Transverse colon (tissue), 4 donors: Measurements from ENCODE around the gene CPHXL2. TPM values are rescaled to one million over a fixed set of nuclear protein-coding genes. Genes with fewer than 3 reads are reported as not detected.

Source experiments
- DNase-seq: peaks from one replicate; pipeline ENCODE4 v3.0.0-alpha.2; 2019
- H3K27ac ChIP-seq, 4 donors: fragments of 200-600 bp; sonication (generic); 2 replicates each; pipeline ENCODE4 v1.5.1; 2016 to 2018; ENCODE audit warnings: inconsistent platforms in 4 of 4
- H3K27me3 ChIP-seq: fragments of 200-600 bp; sonication (generic); 2 replicates; pipeline ENCODE4 v1.5.1; 2017; ENCODE audit warnings: inconsistent platforms
- H3K36me3 ChIP-seq, 4 donors: fragments of 200-600 bp; sonication (generic); 2 replicates each; pipeline ENCODE4 v1.5.1; 2017 to 2019; ENCODE audit warnings: inconsistent platforms in 4 of 4
- H3K4me1 ChIP-seq, 4 donors: fragments of 200-600 bp; sonication (generic); 2 replicates each; pipeline ENCODE4 v1.5.1; 2017 to 2020; ENCODE audit warnings: inconsistent platforms in 4 of 4
- H3K4me3 ChIP-seq, 4 donors: fragments of 200-600 bp; sonication (generic); 1 replicate in 1 of 4; 2 replicates in 3 of 4; pipeline versions ENCODE4 v1.5.1 to v1.6.1; 2017 to 2019; ENCODE audit warnings: inconsistent platforms in 4 of 4
- H3K9me3 ChIP-seq, 2 donors: fragments of 200-600 bp; sonication (generic); 2 replicates each; pipeline ENCODE4 v1.5.1; 2017 to 2019; ENCODE audit warnings: inconsistent platforms in 2 of 2
- EP300 ChIP-seq: sonication (generic); formaldehyde crosslinking; IDR thresholded peaks from one replicate; pipeline ENCODE4 v1.6.1; 2017; ENCODE audit warnings: antibody characterized with exemption, low read depth
- POLR2A ChIP-seq: fragments of 450-650 bp; IDR thresholded peaks from one replicate; pipeline ENCODE4 v1.6.1; 2016; ENCODE audit warnings: antibody characterized with exemption, mild to moderate bottlenecking, moderate library complexity
- POLR2AphosphoS5 ChIP-seq, 3 donors: sonication (generic); formaldehyde crosslinking; IDR thresholded peaks; one replicate each; pipeline ENCODE4 v1.6.1; 2016; ENCODE audit warnings: antibody characterized with exemption in 3 of 3
- WGBS, 2 donors: methylation state at CpG; one replicate each; pipeline ENCODE4 v1.1.5; 2018; ENCODE audit warnings: low coverage in 1 of 2; 5-methylcytosine and 5-hydroxymethylcytosine counted together
- in situ Hi-C, 4 donors: fragments of 200-750 bp; cut with MboI; loops; one replicate each; pipeline versions ENCODE4 v1.15.0 to v1.15.1; 2017; ENCODE audit warnings: low sequenced_read_pairs in 3 of 4, low pct_ligation_motif_present in 1 of 4, low pct_unique_long_range_greater_than_20kb in 1 of 4
- intact Hi-C: fragments of 100-400 bp; cut with DNase I; formaldehyde crosslinking; loops from one replicate; pipeline ENCODE4 v1.15.1; 2023; ENCODE audit warnings: low total_unique reads
- total RNA-seq, 4 donors: library from RNA; depleted of rRNA; stranded (reverse); fragments of >200 nt; gene quantifications; one replicate each; pipeline ENCODE4 v1.1.0, GENCODE V29; 2016
- TF ChIP-seq, protein P1 (sequence below), 5 experiments: fragments of 200-600 bp in 3 of 5; fragments of 450-650 bp in 2 of 5; sonication (generic) in 3 of 5; IDR thresholded peaks; 1 replicate in 2 of 5; 2 replicates in 3 of 5; pipeline ENCODE4 v1.5.1; 2016 to 2017; ENCODE audit warnings: antibody characterized with exemption in 5 of 5, inconsistent platforms in 3 of 5, mild to moderate bottlenecking in 2 of 5, moderate library complexity in 1 of 5

CPHXL2 gene
- total RNA-seq, 4 donors from 2014 or later = not detected

DNA sequence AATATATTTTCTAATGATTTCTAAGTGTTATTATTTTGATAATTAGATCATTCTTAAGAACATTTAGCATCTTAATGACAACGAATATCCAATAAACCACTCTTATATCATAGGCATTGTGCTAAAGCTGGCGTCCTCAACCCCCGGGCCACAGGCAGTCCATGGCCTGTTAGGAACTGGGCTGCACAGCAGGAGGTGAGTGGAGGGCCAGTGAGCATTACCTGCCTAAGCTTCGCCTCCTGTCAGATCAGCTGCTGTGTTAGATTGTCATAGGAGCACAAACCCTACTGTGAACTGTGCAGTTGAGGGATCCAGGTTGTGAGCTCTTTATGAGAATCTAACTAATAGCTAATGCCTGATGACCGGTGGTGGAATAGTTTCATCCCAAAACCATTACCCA, 20.8 kb upstream of the CPHXL2 start:
- in situ Hi-C loops (no loop called here), intact Hi-C loops (no loop called here)

DNA sequence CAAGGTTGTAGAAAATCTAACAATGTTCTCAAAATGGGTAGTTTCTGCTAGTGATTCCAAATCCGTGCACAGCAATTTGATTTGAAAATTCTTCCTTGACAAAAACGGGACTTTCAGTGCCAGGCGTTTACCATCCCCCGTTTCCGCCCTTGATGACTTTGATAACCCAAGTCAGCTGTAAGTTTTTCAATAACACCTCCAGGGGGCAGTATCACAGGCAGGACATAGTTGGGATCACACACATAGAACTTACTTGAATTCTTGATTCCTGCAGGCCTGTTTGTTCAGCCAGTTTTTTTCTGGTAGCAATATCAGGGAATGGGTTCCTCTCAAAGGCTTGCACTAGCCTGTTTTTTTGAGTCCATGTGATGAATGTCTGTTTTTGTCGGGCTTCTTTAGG, 18.9 kb upstream of the CPHXL2 start:
- H3K27ac ChIP-seq = no peak overlapping the region
- TF ChIP-seq POLR2A (no peak), POLR2AphosphoS5 (IDR thresholded peaks at IDR 0.05) (no peak), EP300 (no peak)
- TF ChIP-seq, protein P1, sequence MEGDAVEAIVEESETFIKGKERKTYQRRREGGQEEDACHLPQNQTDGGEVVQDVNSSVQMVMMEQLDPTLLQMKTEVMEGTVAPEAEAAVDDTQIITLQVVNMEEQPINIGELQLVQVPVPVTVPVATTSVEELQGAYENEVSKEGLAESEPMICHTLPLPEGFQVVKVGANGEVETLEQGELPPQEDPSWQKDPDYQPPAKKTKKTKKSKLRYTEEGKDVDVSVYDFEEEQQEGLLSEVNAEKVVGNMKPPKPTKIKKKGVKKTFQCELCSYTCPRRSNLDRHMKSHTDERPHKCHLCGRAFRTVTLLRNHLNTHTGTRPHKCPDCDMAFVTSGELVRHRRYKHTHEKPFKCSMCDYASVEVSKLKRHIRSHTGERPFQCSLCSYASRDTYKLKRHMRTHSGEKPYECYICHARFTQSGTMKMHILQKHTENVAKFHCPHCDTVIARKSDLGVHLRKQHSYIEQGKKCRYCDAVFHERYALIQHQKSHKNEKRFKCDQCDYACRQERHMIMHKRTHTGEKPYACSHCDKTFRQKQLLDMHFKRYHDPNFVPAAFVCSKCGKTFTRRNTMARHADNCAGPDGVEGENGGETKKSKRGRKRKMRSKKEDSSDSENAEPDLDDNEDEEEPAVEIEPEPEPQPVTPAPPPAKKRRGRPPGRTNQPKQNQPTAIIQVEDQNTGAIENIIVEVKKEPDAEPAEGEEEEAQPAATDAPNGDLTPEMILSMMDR (IDR thresholded peaks at IDR 0.05) = peak in 1 of 5 experiments; percentile 13
- intact Hi-C loops (no loop called here), in situ Hi-C loops (no loop called here)
- no peaks in the 10 kb centered on the region for H3K36me3 ChIP-seq
- no peak for DNase-seq
- H3K9me3 ChIP-seq = no peaks in the 10 kb centered on the region
- H3K27me3 ChIP-seq = no peaks in the 10 kb centered on the region
- H3K4me3 ChIP-seq = no peak overlapping the region
- WGBS, 2 donors = 82 to 100% methylated on average over 1 to 6 of the region's 6 CpGs
- no peaks in the 10 kb centered on the region for H3K4me1 ChIP-seq

More for the DNA sequence above, 20.8 kb upstream of the CPHXL2 start:
- WGBS, 2 donors = 91% methylated on average over 5 of the region's 5 CpGs; no CpG with 5 or more reads in 1 of the 2 donors
- Histone ChIP-seq H3K36me3 (no peaks in the 10 kb centered on the region), H3K9me3 (no peaks in the 10 kb centered on the region), H3K4me3 (no peak overlapping the region), H3K27ac (no peak overlapping the region), H3K4me1 (no peaks in the 10 kb centered on the region), H3K27me3 (no peaks in the 10 kb centered on the region)
- TF ChIP-seq EP300 = no peak
- TF ChIP-seq, protein P1 (IDR thresholded peaks at IDR 0.05) = no peak
- no peak for TF ChIP-seq POLR2A
- TF ChIP-seq POLR2AphosphoS5 (IDR thresholded peaks at IDR 0.05) = no peak
- no peak for DNase-seq

DNA sequence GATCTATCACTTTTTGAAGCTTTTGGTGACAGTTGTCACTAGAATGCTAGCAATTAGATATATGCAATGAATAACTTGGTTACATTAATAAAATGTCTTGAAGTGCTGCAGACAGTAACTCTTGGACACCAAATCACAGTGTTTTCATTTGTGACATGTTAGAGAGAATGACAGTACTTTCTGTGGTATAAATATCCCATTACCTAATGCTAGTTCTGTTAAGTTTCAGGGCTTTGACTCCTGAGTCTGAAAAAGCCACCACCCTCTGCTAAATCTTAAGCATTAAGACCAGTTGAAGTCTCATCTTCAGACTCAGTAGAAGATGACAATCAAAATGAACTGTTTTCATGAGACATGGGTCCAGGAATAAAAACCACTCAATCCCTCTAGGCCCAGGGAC, 10.6 kb upstream of the CPHXL2 start:
- Histone ChIP-seq H3K9me3 (no peaks in the 10 kb centered on the region), H3K27ac (no peak overlapping the region), H3K4me1 (no peaks in the 10 kb centered on the region), H3K27me3 (no peaks in the 10 kb centered on the region), H3K36me3 (no peaks in the 10 kb centered on the region), H3K4me3 (no peak overlapping the region)
- TF ChIP-seq EP300 = no peak
- no peak for TF ChIP-seq POLR2A
- TF ChIP-seq, protein P1 (IDR thresholded peaks at IDR 0.05) = no peak
- no peak for TF ChIP-seq POLR2AphosphoS5 (IDR thresholded peaks at IDR 0.05)
- intact Hi-C loops = no loop called here
- in situ Hi-C loops = no loop called here
- DNase-seq = no peak

DNA sequence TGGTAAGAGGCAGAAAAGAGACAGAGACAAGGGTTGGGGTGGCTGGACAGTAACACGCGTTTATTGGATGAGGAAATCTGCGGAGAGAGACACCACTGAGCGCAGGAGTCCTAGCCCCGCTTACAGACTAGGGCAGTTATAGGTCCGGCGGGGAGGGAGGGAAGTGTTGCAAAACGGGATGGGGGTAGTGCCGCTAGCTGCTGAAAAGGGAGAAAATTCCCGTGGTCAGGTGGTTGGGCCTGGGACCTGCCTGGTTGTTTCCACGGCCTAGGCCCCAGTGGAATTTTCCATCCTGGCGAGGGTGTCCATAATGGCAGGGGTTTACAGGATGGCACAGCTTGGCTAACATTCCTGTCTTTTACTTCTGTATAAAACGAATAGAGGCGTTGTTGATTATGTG, 5.5 kb upstream of the CPHXL2 start:
- H3K9me3 ChIP-seq = no peaks in the 10 kb centered on the region
- no peaks in the 10 kb centered on the region for H3K27me3 ChIP-seq
- H3K4me3 ChIP-seq = no peak overlapping the region
- DNase-seq = no peak
- in situ Hi-C loops (no loop called here), intact Hi-C loops (no loop called here)
- TF ChIP-seq POLR2AphosphoS5 (IDR thresholded peaks at IDR 0.05) = no peak
- no peak for TF ChIP-seq EP300
- TF ChIP-seq POLR2A = no peak
- TF ChIP-seq, protein P1 (IDR thresholded peaks at IDR 0.05) = no peak
- H3K36me3 ChIP-seq = no peaks in the 10 kb centered on the region
- WGBS, 2 donors = 83 to 90% methylated on average over 11 to 14 of the region's 14 CpGs
- H3K4me1 ChIP-seq = no peaks in the 10 kb centered on the region
- H3K27ac ChIP-seq = no peak overlapping the region
